Measurements from ENCODE around the gene TSSC4. TPM values are rescaled to one million over a fixed set of nuclear protein-coding genes. Genes with fewer than 3 reads are reported as not detected.

TSSC4 gene
- total RNA-seq, 6 donors from 2014 or later: 28.9 to 69.4 (median 50.3) TPM

- TF ChIP-seq POLR2AphosphoS5 (IDR thresholded peaks at IDR 0.05) (no peak), EP300 (IDR thresholded peaks at IDR 0.05) (no peak), POLR2A (IDR thresholded peaks at IDR 0.05) (no peak)
- TF ChIP-seq, protein P1, sequence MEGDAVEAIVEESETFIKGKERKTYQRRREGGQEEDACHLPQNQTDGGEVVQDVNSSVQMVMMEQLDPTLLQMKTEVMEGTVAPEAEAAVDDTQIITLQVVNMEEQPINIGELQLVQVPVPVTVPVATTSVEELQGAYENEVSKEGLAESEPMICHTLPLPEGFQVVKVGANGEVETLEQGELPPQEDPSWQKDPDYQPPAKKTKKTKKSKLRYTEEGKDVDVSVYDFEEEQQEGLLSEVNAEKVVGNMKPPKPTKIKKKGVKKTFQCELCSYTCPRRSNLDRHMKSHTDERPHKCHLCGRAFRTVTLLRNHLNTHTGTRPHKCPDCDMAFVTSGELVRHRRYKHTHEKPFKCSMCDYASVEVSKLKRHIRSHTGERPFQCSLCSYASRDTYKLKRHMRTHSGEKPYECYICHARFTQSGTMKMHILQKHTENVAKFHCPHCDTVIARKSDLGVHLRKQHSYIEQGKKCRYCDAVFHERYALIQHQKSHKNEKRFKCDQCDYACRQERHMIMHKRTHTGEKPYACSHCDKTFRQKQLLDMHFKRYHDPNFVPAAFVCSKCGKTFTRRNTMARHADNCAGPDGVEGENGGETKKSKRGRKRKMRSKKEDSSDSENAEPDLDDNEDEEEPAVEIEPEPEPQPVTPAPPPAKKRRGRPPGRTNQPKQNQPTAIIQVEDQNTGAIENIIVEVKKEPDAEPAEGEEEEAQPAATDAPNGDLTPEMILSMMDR (IDR thresholded peaks at IDR 0.05): no peak
- no peaks in the 10 kb centered on the region for H3K9me3 ChIP-seq
- peaks cover 11 to 85% (median 75%) of the 10 kb centered on the region in 4 donors for H3K36me3 ChIP-seq
- WGBS, 2 donors: 87 to 88% methylated on average over 12 to 24 of the region's 26 CpGs
- H3K27me3 ChIP-seq: no peaks in the 10 kb centered on the region
- no peak overlapping the region for H3K27ac ChIP-seq
- no peak for ATAC-seq (ENCODE audit: low FRiP score in 2 of 2)
- no peak overlapping the region for H3K4me3 ChIP-seq
- H3K4me1 ChIP-seq: peaks cover 20 to 39% (median 21%) of the 10 kb centered on the region in 4 donors
- peak in 1 of 2 donors; percentile 83 for DNase-seq
Measured at GRCh38 chr11:2395211-2395730, 5.3 kb upstream of the TSSC4 start.

GRCh38 chr11:2395856-2396255 lies 4.7 kb upstream of the TSSC4 start:
- H3K27me3 ChIP-seq: no peaks in the 10 kb centered on the region
- no peaks in the 10 kb centered on the region for H3K9me3 ChIP-seq
- ATAC-seq (ENCODE audit: low FRiP score in 2 of 2): no peak
- H3K27ac ChIP-seq: no peak overlapping the region
- TF ChIP-seq, protein P1 (IDR thresholded peaks at IDR 0.05): no peak
- TF ChIP-seq POLR2A (IDR thresholded peaks at IDR 0.05) (no peak), POLR2AphosphoS5 (IDR thresholded peaks at IDR 0.05) (no peak), EP300 (IDR thresholded peaks at IDR 0.05) (no peak)
- peak in 1 of 2 donors; percentile 83 for DNase-seq
- 89% methylated on average over 17 of the region's 17 CpGs; no CpG with 5 or more reads in 1 of the 2 donors for WGBS, 2 donors
- H3K4me3 ChIP-seq: no peak overlapping the region
- H3K4me1 ChIP-seq: peaks cover 14 to 33% (median 17%) of the 10 kb centered on the region in 4 donors
- peaks cover 11 to 80% (median 72%) of the 10 kb centered on the region in 4 donors for H3K36me3 ChIP-seq

- Histone ChIP-seq H3K36me3 (peaks cover 11 to 73% (median 66%) of the 10 kb centered on the region in 4 donors), H3K4me1 (peaks cover 16 to 33% (median 16%) of the 10 kb centered on the region in 4 donors)
- peak in 1 of 2 donors; percentile 80 for DNase-seq
Measured at GRCh38 chr11:2396471-2396870, 4.1 kb upstream of the TSSC4 start.

GRCh38 chr11:2397005-2397404 lies 3.5 kb upstream of the TSSC4 start:
- 95% methylated on average over 12 of the region's 12 CpGs for WGBS, 2 donors
- Histone ChIP-seq H3K27me3 (no peaks in the 10 kb centered on the region), H3K9me3 (no peaks in the 10 kb centered on the region), H3K27ac (no peak overlapping the region), H3K4me3 (no peak overlapping the region), H3K4me1 (peaks cover 18 to 38% (median 22%) of the 10 kb centered on the region in 4 donors), H3K36me3 (peaks cover 11 to 70% (median 61%) of the 10 kb centered on the region in 4 donors)
- peak in 1 of 2 donors; percentile 58 for DNase-seq
- no peak for ATAC-seq (ENCODE audit: low FRiP score in 2 of 2)
- TF ChIP-seq POLR2AphosphoS5 (IDR thresholded peaks at IDR 0.05): no peak

More at GRCh38 chr11:2396471-2396870, 4.1 kb upstream of the TSSC4 start:
- Histone ChIP-seq H3K4me3 (no peak overlapping the region), H3K27me3 (no peaks in the 10 kb centered on the region), H3K9me3 (no peaks in the 10 kb centered on the region), H3K27ac (no peak overlapping the region)
- 90 to 93% methylated on average over 17 to 24 of the region's 26 CpGs for WGBS, 2 donors
- no peak for TF ChIP-seq EP300 (IDR thresholded peaks at IDR 0.05)
- TF ChIP-seq POLR2AphosphoS5 (IDR thresholded peaks at IDR 0.05): no peak
- no peak for TF ChIP-seq POLR2A (IDR thresholded peaks at IDR 0.05)
- TF ChIP-seq, protein P1 (IDR thresholded peaks at IDR 0.05): no peak
- ATAC-seq (ENCODE audit: low FRiP score in 2 of 2): no peak

DNA sequence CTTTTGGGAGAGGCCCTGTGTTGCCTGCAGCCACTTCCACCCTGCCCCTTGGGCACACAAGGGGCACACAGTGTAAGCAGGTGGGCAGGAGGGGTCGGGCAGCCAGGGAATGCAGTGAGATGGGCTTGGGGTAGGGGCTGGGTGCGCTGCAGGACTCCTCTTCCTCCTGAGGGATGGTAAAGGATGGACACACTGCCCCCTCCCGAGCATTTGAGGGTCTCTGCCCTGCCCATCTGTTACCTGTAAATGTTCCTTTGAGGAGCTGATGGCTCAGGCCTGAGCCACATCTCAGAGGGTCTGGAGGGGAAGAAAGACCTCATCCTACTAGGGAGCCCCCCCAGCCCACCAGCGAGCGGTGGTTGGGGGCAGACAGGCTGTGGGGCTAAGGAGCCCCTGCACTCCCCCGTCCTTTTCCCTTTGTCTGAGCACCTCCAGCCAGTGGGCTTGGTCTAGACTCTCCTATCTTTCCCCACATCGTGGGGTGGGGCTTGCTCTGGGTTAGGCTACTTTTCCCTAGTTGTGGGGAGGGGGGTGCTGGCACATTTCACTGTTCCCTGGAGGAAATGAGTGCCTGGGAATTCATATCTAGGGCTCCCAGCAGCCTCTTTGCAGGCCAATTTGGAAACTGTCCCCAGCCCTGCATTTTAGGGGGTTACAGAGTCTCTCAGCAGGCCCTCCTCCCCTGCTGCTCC lies 1.7 kb upstream of the TSSC4 start:
- ATAC-seq (ENCODE audit: low FRiP score in 2 of 2) (no peak), DNase-seq (no peak)
- H3K4me3 ChIP-seq: peak overlapping the region in 1 of 4 donors; percentile 72
- peak overlapping the region; percentile 94 to 100 (median 98) for H3K27ac ChIP-seq
- TF ChIP-seq POLR2A (IDR thresholded peaks at IDR 0.05): no peak
- TF ChIP-seq, protein P1 (IDR thresholded peaks at IDR 0.05): no peak
- TF ChIP-seq EP300 (IDR thresholded peaks at IDR 0.05): no peak
- no peak for TF ChIP-seq POLR2AphosphoS5 (IDR thresholded peaks at IDR 0.05)
- peaks cover 25 to 70% (median 61%) of the 10 kb centered on the region in 4 donors for H3K36me3 ChIP-seq
- no peaks in the 10 kb centered on the region for H3K27me3 ChIP-seq
- peaks cover 23 to 33% (median 25%) of the 10 kb centered on the region in 4 donors for H3K4me1 ChIP-seq
- 20 to 72% methylated on average over 1 to 7 of the region's 7 CpGs for WGBS, 2 donors
- H3K9me3 ChIP-seq: no peaks in the 10 kb centered on the region
